GM06990 (cell line): ENCODE results near the gene CRYBA2.

Experiments
- DNase-seq: peaks from one replicate; pipeline ENCODE4 v3.0.0-alpha.2; 2011; ENCODE audit not compliant: insufficient read length; ENCODE audit errors: extremely low read depth
- H3K27me3 ChIP-seq: replicated peaks from 2 replicates; pipeline ENCODE4 v1.6.0; 2011; ENCODE audit warnings: low read length; ENCODE audit not compliant: control insufficient read depth, insufficient read depth
- H3K36me3 ChIP-seq: 2 replicates; pipeline ENCODE4 v1.5.1; 2011; ENCODE audit warnings: low read length; ENCODE audit not compliant: control insufficient read depth, insufficient read depth
- H3K4me3 ChIP-seq: replicated peaks from 2 replicates; pipeline ENCODE4 v1.5.1; 2011; ENCODE audit warnings: low read depth, mild to moderate bottlenecking, control low read depth, low read length
- TF ChIP-seq, protein P1 (sequence below): IDR thresholded peaks from 2 replicates; pipeline ENCODE4 v1.5.1; 2011; ENCODE audit warnings: low read length, control low read depth, mild to moderate bottlenecking, inconsistent platforms; ENCODE audit not compliant: insufficient read depth, poor library complexity, severe bottlenecking

CRYBA2 gene

DNA sequence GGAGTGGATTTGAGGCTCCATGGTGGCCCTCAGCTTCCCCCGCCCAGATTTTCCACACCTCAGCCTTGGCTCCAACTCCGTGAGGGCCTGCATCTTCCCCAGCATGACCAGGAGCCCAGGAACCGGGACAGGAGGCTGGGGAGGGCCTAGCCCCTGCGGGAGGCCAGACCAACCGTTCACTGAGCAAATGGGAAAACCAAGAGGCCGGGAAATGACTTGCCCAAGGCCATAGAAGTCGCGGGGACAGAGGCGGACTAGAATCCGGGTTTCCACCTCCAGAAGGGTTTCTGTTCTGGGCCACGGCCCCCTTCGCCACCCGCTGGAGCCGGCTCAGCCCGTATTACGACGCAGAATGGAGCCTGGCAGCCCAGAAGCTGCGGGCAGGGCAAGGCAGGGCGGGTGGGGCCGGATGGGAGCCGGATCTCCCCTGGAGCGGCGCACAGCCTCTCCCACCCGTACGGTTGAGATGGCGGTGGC lies 7.9 kb upstream of the CRYBA2 start:
- no peak overlapping the region for H3K4me3 ChIP-seq
- TF ChIP-seq, protein P1, sequence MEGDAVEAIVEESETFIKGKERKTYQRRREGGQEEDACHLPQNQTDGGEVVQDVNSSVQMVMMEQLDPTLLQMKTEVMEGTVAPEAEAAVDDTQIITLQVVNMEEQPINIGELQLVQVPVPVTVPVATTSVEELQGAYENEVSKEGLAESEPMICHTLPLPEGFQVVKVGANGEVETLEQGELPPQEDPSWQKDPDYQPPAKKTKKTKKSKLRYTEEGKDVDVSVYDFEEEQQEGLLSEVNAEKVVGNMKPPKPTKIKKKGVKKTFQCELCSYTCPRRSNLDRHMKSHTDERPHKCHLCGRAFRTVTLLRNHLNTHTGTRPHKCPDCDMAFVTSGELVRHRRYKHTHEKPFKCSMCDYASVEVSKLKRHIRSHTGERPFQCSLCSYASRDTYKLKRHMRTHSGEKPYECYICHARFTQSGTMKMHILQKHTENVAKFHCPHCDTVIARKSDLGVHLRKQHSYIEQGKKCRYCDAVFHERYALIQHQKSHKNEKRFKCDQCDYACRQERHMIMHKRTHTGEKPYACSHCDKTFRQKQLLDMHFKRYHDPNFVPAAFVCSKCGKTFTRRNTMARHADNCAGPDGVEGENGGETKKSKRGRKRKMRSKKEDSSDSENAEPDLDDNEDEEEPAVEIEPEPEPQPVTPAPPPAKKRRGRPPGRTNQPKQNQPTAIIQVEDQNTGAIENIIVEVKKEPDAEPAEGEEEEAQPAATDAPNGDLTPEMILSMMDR, result no peak

DNA sequence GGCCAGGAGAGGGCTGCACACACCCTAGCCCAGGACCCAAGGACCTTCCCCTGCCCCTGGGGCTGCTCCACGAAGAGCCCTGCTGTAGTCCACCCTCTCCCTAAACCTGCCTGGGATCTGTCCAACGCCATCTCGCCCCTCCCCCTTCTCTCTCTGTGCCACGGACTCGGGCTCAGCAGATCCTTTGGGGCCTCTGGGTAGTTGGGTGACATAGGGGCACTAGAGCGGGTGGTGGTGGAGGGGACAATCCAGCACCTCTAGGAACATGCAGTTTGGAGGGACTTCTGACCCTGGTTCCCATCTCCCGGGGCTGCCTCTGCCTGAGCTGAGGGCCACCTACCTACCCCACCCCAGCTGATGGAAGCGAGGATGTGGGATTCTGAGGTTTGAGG lies 7.3 kb upstream of the CRYBA2 start:
- no peak for DNase-seq
- Histone ChIP-seq H3K27me3 (peaks cover 6% of the 10 kb centered on the region), H3K36me3 (no peaks in the 10 kb centered on the region), H3K4me3 (no peak overlapping the region)
- TF ChIP-seq, protein P1, result no peak

More for the DNA sequence above, 7.9 kb upstream of the CRYBA2 start:
- H3K36me3 ChIP-seq, result no peaks in the 10 kb centered on the region
- no peak for DNase-seq
- H3K27me3 ChIP-seq, result peaks cover 5% of the 10 kb centered on the region

DNA sequence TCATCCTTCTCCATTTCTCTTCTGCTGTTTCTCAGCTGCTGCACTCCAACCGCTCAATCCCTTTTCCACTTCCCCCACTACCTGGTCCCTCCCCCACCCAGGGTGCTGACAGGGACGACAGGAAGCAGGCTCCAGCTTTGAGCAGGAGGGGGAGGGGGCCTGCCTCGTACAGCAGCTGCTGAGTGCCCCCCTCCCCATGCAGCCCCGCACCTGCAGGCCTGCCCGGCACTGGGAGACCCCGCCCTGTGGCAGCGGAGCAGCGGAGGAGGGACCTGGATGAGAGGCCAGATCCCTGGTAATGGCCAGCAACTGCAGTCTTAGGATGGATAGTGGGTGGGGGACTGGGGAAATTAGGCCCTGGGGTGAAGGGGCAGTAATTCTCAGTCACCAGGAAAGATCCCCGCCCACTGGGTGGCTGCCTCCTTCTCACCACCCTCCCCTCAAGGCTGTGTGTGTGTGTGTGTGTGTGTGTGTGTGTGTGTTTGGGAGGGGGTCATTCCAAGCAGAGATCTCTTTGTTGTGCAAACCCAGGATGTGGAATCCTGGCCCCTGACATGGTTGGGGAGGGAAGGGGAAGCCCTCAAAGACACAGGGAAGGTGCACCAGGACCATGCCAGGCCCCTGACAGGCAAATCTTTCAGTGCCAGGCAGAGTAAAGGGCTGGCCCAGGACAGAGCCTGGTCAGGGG lies 6.8 kb upstream of the CRYBA2 start:
- no peak for DNase-seq
- TF ChIP-seq, protein P1, result no peak
- peaks cover 8% of the 10 kb centered on the region for H3K27me3 ChIP-seq

DNA sequence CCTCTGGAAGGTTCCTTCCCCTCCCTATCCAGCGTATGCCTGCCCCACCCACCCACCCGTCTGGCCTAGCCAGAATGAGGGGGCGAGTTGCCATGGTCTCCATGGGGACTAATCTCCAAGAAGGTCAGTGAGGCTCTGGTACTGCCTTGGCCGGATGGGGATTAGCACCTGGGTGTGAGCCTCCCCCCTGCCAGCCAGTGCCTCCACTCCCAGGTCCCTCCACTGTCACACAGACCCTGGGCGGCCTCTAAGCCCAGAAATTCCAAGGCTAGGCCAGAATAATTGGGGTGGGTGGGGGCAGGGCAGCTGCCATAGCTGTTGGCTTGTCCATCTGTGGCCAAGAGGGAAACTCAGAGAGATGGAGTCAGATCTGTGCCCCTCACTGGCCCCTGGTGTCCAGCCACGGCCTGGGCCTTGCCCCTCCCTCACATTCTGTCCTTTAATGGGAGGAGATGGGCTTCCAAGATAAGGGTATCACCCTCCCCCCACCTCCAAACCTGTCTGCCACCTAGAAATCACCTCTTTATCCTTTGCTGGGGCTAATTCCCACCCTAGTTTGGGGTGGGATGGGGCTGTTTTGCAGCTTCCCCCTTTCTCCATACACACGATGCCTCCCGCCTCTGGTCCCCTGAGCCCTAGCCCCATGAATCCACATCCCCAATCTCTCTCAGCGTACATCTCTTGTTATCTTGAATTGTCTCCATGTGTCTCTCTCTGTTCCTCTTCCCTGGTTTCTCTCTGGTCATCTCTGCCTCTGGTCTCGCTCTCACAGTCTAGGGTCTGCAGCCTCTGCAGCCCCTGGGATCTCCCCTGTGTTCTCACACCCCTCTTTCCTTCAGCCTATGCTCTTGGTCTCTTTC lies 6.0 kb upstream of the CRYBA2 start:
- Histone ChIP-seq H3K36me3 (no peaks in the 10 kb centered on the region), H3K4me3 (no peak overlapping the region), H3K27me3 (peaks cover 11% of the 10 kb centered on the region)
- TF ChIP-seq, protein P1, result no peak
- no peak for DNase-seq

More for the DNA sequence above, 6.8 kb upstream of the CRYBA2 start:
- no peak overlapping the region for H3K4me3 ChIP-seq
- no peaks in the 10 kb centered on the region for H3K36me3 ChIP-seq

DNA sequence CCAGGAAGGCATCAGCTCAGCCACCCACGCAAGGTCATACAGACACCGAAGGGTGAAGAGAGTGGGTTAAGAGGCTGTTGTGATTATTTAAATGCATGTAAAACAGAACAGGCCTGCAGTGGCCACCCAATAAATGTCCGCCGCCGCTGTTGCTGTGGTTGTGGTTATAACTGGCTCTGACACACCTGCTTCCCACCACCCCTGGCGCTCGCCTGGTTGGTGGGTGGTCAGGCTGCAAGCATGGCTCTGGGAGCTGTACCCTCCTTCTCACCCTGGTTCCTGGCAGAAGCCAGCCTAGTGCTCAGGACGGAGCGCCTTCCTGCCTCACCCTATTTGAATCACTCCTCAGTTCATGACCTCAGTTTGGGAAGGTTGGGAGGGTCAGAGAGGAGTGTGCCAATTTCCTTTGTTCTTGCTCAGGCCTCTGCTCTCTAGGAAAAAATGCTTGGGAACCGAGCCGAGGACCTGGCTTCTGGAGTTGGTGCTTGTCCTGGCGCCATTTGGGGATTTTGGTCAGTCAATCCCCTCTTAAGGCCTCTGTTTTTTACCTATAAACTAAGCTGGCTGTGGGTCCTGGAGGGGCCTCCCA lies 5.3 kb upstream of the CRYBA2 start:
- Histone ChIP-seq H3K4me3 (no peak overlapping the region), H3K36me3 (no peaks in the 10 kb centered on the region), H3K27me3 (peaks cover 14% of the 10 kb centered on the region)
- TF ChIP-seq, protein P1, result no peak
- DNase-seq, result no peak
